B cell (primary cell): Measurements from ENCODE around the gene TAOK2. TPM values are rescaled to one million over a fixed set of nuclear protein-coding genes. Genes with fewer than 3 reads are reported as not detected.

Source experiments
- ATAC-seq: fragments of 200-7000 bp; cut with Tn5 transposase; one replicate; pipeline ENCODE4 v1.10.0; 2021; ENCODE audit warnings: low read depth, mild to moderate bottlenecking, moderate number of reproducible peaks, moderate library complexity
- CTCF ChIA-PET: fragments of 350-600 bp; sonication (Branson Sonifier 250); formaldehyde crosslinking; loops from one replicate; lab custom pipeline; 2021; ENCODE audit warnings: antibody characterized with exemption, inconsistent platforms; lab: Charles Lee
- POLR2A ChIA-PET: fragments of 350-600 bp; sonication (Branson Sonifier 250); formaldehyde crosslinking; loops from one replicate; lab custom pipeline; 2021; ENCODE audit warnings: antibody characterized with exemption; lab: Charles Lee
- DNase-seq: peaks from one replicate; pipeline ENCODE4 v3.0.0; 2013
- H2AFZ ChIP-seq: 2 replicates; pipeline ENCODE4 v1.6.1; 2012; ENCODE audit warnings: mild to moderate bottlenecking, low read depth, low read length; ENCODE audit not compliant: insufficient read depth, poor library complexity, severe bottlenecking
- H3K27ac ChIP-seq, 2 donors: 1 replicate in 1 of 2; 2 replicates in 1 of 2; pipeline ENCODE4 v1.5.1; 2012 to 2013; ENCODE audit warnings: low read length in 2 of 2, mild to moderate bottlenecking in 2 of 2, moderate library complexity in 1 of 2
- H3K27me3 ChIP-seq, 4 experiments: fragments of 200-600 bp in 1 of 4; sonication (generic) in 1 of 4; replicated peaks in 1 of 4; 1 replicate in 2 of 4; 2 replicates in 2 of 4; pipeline versions ENCODE4 v1.6.1 to v1.7.0; 2013 to 2016; ENCODE audit warnings: low read length in 3 of 4, mild to moderate bottlenecking in 2 of 4, mixed read lengths in 1 of 4, moderate library complexity in 1 of 4; ENCODE audit not compliant: insufficient read depth in 4 of 4, control insufficient read depth in 3 of 4; ENCODE audit errors: control extremely low read depth in 1 of 4
- H3K36me3 ChIP-seq, 2 experiments: replicated peaks in 1 of 2; 1 replicate in 1 of 2; 2 replicates in 1 of 2; pipeline versions ENCODE4 v1.6.1 to v1.7.1; 2013; ENCODE audit warnings: low read length in 1 of 2; ENCODE audit not compliant: insufficient read depth in 2 of 2, control insufficient read depth in 1 of 2; ENCODE audit errors: control extremely low read depth in 1 of 2, extremely low read depth in 1 of 2
- H3K4me1 ChIP-seq, 2 donors: fragments of 200-600 bp in 1 of 2; sonication (generic) in 1 of 2; 1 replicate in 1 of 2; 2 replicates in 1 of 2; pipeline versions ENCODE4 v1.5.1 to v1.6.1; 2013 to 2017; ENCODE audit warnings: low read length in 2 of 2; ENCODE audit not compliant: control insufficient read depth in 2 of 2, insufficient read depth in 2 of 2
- H3K4me2 ChIP-seq: replicated peaks from 2 replicates; pipeline ENCODE3; 2012; ENCODE audit warnings: mild to moderate bottlenecking, low read depth, low read length; ENCODE audit not compliant: poor library complexity, severe bottlenecking
- H3K4me3 ChIP-seq, 5 experiments: fragments of 200-600 bp in 1 of 5; sonication (generic) in 1 of 5; 1 replicate in 3 of 5; 2 replicates in 2 of 5; pipeline versions ENCODE4 v1.5.1 to v1.7.0; 2011 to 2016; ENCODE audit warnings: low read length in 4 of 5, mild to moderate bottlenecking in 4 of 5, low read depth in 2 of 5, control low read depth in 1 of 5, moderate library complexity in 1 of 5; ENCODE audit not compliant: insufficient read depth in 1 of 5; ENCODE audit errors: control extremely low read depth in 1 of 5, extremely low read depth in 1 of 5
- H3K79me2 ChIP-seq: fragments of 200-600 bp; sonication (generic); one replicate; pipeline ENCODE4 v1.6.0; 2016; ENCODE audit warnings: low read length; ENCODE audit not compliant: control insufficient read depth, insufficient read depth
- H3K9ac ChIP-seq: fragments of 200-600 bp; sonication (generic); 2 replicates; pipeline ENCODE4 v1.6.1; 2017; ENCODE audit warnings: mild to moderate bottlenecking, low read length, moderate library complexity
- H3K9me3 ChIP-seq, 3 donors: one replicate each; pipeline versions ENCODE4 v1.6.1 to v1.7.1; 2013; ENCODE audit warnings: low read length in 2 of 3; ENCODE audit not compliant: control insufficient read depth in 2 of 3, insufficient read depth in 1 of 3; ENCODE audit errors: control extremely low read depth in 1 of 3
- H4K20me1 ChIP-seq: 2 replicates; pipeline ENCODE4 v1.6.0; 2012; ENCODE audit warnings: mild to moderate bottlenecking, low read length; ENCODE audit not compliant: insufficient read depth, control insufficient read depth, poor library complexity, severe bottlenecking
- H3K27ac Mint-ChIP-seq: one replicate; pipeline ENCODE4 v1.8.0; 2021; ENCODE audit warnings: mixed read lengths
- H3K27me3 Mint-ChIP-seq: one replicate; pipeline ENCODE4 v1.8.0; 2021; ENCODE audit warnings: mixed read lengths
- H3K4me1 Mint-ChIP-seq: one replicate; pipeline ENCODE4 v1.8.0; 2021; ENCODE audit warnings: mixed read lengths
- H3K4me3 Mint-ChIP-seq: one replicate; pipeline ENCODE4 v1.8.0; 2021; ENCODE audit warnings: mixed read lengths
- H3K9me3 Mint-ChIP-seq: one replicate; pipeline ENCODE4 v1.8.0; 2022; ENCODE audit warnings: mixed read lengths; ENCODE audit not compliant: insufficient read depth
- CTCF ChIP-seq: fragments of 200-600 bp; IDR thresholded peaks from one replicate; pipeline ENCODE4 v1.8.0; 2022; ENCODE audit warnings: antibody characterized with exemption, mild to moderate bottlenecking
- EZH2 ChIP-seq: IDR thresholded peaks from 2 replicates; pipeline ENCODE4 v1.6.1; 2012; ENCODE audit warnings: borderline replicate concordance, low read depth, mild to moderate bottlenecking, moderate library complexity, low read length; ENCODE audit not compliant: insufficient read depth, poor library complexity, severe bottlenecking
- WGBS: methylation state at CpG from one replicate; pipeline ENCODE4 v1.1.5; 2013; ENCODE audit warnings: missing lambda C conversion rate; ENCODE audit not compliant: insufficient coverage; 5-methylcytosine and 5-hydroxymethylcytosine counted together
- intact Hi-C: fragments of 100-400 bp; cut with micrococcal nuclease; formaldehyde crosslinking; loops from one replicate; pipeline ENCODE4 v1.10.0; 2022
- polyA plus RNA-seq: library from polyadenylated mRNA; depleted of rRNA; stranded (reverse); fragments of >200 nt; gene quantifications from 2 replicates; pipeline ENCODE4 v1.2.3, GENCODE V29; 2012
- total RNA-seq, 2 donors: library from RNA; stranded (reverse); fragments of 120-200 nt in 1 of 2; gene quantifications; 1 replicate in 1 of 2; 2 replicates in 1 of 2; pipeline versions ENCODE4 v1.2.3 to v1.2.4, GENCODE V29; 2013 to 2022

TAOK2 gene
- total and polyA plus RNA-seq, 2 donors (not counting 1 experiment from before 2014, with no cell fraction given) = 30.3 to 50.8 TPM

DNA sequence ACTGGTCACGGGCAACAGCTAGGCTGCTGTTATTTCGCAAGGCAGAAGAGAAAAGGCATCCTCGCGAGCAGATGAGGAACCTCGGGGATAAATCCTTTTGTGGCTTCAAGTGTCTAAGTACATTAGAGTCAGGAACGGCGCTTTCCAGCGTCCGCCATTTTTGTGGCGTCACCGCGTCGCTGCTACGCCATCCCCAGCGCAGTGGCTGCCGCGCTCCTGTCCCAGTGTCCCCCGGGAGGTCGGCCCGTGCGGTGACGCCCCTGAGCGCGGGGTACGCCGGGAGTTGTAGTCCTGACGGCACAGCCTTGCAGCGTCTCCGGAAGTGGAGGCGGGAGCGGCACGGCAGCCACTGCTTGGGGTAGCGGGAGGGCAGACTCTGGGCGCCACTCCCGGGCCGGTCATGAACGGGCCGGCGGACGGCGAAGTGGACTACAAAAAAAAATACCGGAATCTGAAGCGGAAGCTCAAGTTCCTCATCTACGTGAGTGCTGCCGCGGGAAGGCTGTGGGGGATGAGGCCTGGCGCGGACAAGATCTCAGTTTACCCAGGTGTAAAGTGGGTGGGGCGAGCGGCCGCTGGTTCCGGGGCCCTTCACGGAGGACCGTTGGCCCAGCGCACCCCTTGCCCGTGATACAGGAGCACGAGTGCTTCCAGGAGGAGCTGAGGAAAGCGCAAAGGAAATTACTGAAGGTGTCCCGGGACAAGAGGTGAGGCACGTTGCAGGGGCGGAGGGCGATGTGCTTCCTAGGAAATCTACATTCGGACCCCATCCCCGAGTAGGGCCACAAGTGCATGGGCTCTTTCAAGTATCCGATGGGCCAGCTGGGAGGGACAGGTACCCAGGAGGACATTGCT lies 22.5 kb downstream of the TAOK2 start, which contains the start of gene INO80E:
INO80E (plus strand) TSS at position 331 of the 855 bp plus-strand sequence; CDS start at position 401, 70 bp downstream.
- DNase-seq (peak; percentile 97), ATAC-seq (peak; percentile 96)
- TF ChIP-seq EZH2 (no peak), CTCF (no peak)
- Mint-ChIP-seq H3K4me1 (peaks cover 43% of the 10 kb centered on the region), H3K9me3 (no peaks in the 10 kb centered on the region), H3K27me3 (no peaks in the 10 kb centered on the region), H3K4me3 (peak within 1 kb of the TSS; percentile 98), H3K27ac (peak within 1 kb of the TSS; percentile 94)
- intact Hi-C loops = loop anchor here (1.0 to 5.0 kb wide), 8 partner anchors 23 to 661 kb away; partner anchors contain the start of genes ALDOA, CDIPT, FBRS and KCTD13
- Histone ChIP-seq H3K4me2 (peak within 1 kb of the TSS; percentile 83), H3K9me3 (no peaks in the 10 kb centered on the region), H3K9ac (peak within 1 kb of the TSS; percentile 97), H3K27ac (peak within 1 kb of the TSS; percentile 94 to 97), H3K4me1 (peaks cover 15 to 22% of the 10 kb centered on the region in 2 donors), H3K79me2 (peaks cover 13% of the 10 kb centered on the region), H3K4me3 (peak within 1 kb of the TSS; percentile 89 to 100 (median 98)), H3K36me3 (peaks cover 0 to 44% of the 10 kb centered on the region in 2 experiments), H3K27me3 (no peaks in the 10 kb centered on the region), H4K20me1 (peaks cover 12% of the 10 kb centered on the region), H2AFZ (peak within 1 kb of the TSS; percentile 96)
- ChIA-PET CTCF (interaction anchor here (0.5 to 1.0 kb wide), 4 partner anchors 9 to 698 kb away, joined by 3 to 6 read pairs (median 4); partner anchors contain the start of gene ALDOA), POLR2A (interaction anchor here (0.5 to 1.2 kb wide), 4 partner anchors 11 to 922 kb away, joined by 3 to 9 read pairs (median 4); partner anchors contain the start of gene TAOK2)
- WGBS = 2% methylated on average over 65 of the region's 65 CpGs
